PC-3 (cell line): Measurements from ENCODE around the gene CD164L2.

Source experiments
- EZH2 ChIP-seq: fragments of 300-600 bp; sonication (generic); IDR thresholded peaks from one replicate; pipeline ENCODE4 v1.6.1; 2017; ENCODE audit warnings: antibody characterized with exemption, mild to moderate bottlenecking, low read length; ENCODE audit not compliant: unreplicated experiment
- TF ChIP-seq, protein P1 (sequence below): fragments of 300-600 bp; sonication (generic); conservative IDR thresholded peaks from 2 replicates; pipeline ENCODE4 v1.5.1; 2017; ENCODE audit warnings: antibody characterized with exemption, low read depth, mild to moderate bottlenecking, low read length

GRCh38 chr1:27428316-27429028, 45.3 kb upstream of the CD164L2 start:
- TF ChIP-seq, protein P1, sequence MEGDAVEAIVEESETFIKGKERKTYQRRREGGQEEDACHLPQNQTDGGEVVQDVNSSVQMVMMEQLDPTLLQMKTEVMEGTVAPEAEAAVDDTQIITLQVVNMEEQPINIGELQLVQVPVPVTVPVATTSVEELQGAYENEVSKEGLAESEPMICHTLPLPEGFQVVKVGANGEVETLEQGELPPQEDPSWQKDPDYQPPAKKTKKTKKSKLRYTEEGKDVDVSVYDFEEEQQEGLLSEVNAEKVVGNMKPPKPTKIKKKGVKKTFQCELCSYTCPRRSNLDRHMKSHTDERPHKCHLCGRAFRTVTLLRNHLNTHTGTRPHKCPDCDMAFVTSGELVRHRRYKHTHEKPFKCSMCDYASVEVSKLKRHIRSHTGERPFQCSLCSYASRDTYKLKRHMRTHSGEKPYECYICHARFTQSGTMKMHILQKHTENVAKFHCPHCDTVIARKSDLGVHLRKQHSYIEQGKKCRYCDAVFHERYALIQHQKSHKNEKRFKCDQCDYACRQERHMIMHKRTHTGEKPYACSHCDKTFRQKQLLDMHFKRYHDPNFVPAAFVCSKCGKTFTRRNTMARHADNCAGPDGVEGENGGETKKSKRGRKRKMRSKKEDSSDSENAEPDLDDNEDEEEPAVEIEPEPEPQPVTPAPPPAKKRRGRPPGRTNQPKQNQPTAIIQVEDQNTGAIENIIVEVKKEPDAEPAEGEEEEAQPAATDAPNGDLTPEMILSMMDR: no peak
- no peak for TF ChIP-seq EZH2
